ENCODE measurements around the gene MLLT6.

The MLLT6 gene

DNA sequence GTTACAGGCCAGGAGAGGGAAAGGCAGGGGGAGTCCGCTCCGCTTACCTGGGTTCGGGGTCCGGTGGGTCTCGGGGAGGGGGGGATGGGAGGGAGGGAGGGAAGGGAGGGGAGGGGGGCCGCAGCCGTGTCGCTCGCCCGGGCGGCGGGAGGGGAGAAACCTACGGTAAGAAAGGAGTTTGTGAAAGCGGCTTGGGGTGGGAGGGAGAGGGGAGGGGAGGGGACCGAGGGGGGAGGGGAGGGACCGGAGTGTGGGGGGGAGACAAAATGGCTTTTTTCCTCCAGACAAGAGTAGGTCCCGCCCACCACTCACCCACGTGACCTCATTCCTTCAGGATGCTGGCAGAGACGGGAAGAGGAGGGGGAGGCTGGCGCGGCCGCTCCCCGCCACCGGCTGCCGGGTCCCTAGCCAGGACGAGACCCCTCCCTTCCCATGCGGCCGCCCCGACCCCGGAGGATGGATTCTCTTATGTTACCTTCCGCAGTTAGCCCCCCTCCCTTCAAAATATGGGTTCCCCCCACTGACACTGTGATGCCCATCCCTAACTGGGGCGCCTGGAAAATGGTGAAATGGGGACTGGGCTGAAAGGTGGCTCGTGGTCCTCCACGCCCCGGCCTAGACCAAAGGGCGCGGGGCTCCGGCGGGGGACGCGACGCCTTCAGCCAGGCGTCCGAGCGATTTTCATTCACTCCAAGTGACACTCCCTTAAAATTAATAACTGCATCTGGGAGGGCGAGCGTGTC, 43.2 kb downstream of the MLLT6 start, which contains the start of gene PCGF2:
PCGF2 (minus strand) TSS at position 188 of the 743 bp plus-strand sequence. CDS start 7,934 bp downstream, outside the sequence.
- DNase-seq, result peak; percentile 96
- in situ Hi-C loops (cut with HindIII; ENCODE audit: low pct_ligation_motif_present, low pct_unique_long_range_greater_than_20kb, low sequenced_read_pairs), result no loop called here

DNA sequence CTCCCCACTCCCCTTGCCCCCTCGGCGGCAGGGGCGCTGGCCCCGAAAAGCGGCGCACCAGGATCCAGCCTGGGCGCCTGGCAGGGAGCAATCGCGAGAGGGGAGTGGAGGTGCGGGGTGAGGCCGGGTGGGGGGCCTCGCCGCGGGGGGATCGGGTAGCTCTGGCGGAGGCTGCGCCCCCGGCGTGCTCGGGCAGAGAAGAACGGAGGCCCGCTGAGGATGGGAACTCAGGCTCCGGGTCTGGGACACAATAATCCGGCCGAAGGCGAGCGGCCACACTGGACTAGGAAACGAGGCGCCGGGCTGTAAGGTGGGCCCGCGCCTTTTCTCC, 43.8 kb downstream of the MLLT6 start:
- no peak for DNase-seq
- in situ Hi-C loops (cut with HindIII; ENCODE audit: low pct_ligation_motif_present, low pct_unique_long_range_greater_than_20kb, low sequenced_read_pairs), result no loop called here

DNA sequence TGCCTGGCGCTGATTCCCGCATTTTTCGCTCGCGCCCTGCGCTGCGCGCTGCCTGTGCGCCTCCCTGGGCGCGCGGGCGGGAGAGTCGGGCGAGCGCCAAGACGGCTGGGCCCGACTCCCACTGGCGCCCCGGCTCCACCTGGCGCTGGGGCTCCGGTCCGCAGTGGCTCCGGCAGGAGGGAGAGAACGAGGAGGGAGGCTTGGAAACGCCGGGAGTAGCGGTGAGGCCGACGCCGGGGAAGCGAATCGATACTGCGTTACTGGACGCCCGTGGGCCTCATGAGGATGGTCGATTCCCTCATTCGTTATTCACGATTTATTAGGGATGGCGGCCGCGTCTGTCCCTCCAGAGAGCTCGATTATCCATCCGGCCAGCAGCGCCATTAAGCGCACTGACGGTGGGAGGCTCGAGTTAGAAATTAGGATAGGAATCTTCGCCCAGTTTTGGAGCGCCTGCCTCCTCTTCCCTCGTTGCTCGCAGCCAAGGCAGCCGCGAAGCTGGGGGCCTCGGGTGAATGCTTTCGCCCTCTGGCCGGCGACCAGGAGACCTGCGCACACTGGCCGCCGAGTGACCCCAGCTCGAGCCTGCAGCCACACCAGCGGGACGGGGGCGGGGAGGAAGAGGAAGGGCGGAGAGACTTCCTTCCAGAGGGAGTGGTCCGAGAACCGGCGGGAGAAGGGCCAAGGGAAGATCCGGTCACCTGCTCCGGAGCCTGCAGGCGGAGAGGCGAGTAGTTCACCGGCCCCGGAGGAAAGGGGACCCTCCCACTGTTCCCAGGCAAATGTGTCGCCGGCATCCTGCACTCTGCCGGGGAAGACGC, 44.4 kb downstream of the MLLT6 start:
- DNase-seq, result peak; percentile 89
- in situ Hi-C loops (cut with HindIII; ENCODE audit: low pct_ligation_motif_present, low pct_unique_long_range_greater_than_20kb, low sequenced_read_pairs), result no loop called here

DNA sequence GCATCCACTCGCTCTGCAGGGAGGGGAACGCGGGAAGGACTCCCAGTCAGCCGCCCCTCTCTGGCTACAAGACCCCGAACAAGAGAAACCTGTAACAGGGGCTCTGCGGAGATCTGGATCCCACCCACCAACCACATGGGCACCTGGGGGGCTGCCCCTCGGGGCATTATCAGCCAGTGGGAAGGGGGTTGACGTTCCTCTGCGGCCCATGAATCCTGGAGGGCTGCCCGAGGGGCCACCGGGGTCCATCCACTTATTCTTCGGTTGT, 44.9 kb downstream of the MLLT6 start:
- no peak for DNase-seq
- in situ Hi-C loops (cut with HindIII; ENCODE audit: low pct_ligation_motif_present, low pct_unique_long_range_greater_than_20kb, low sequenced_read_pairs), result no loop called here

DNA sequence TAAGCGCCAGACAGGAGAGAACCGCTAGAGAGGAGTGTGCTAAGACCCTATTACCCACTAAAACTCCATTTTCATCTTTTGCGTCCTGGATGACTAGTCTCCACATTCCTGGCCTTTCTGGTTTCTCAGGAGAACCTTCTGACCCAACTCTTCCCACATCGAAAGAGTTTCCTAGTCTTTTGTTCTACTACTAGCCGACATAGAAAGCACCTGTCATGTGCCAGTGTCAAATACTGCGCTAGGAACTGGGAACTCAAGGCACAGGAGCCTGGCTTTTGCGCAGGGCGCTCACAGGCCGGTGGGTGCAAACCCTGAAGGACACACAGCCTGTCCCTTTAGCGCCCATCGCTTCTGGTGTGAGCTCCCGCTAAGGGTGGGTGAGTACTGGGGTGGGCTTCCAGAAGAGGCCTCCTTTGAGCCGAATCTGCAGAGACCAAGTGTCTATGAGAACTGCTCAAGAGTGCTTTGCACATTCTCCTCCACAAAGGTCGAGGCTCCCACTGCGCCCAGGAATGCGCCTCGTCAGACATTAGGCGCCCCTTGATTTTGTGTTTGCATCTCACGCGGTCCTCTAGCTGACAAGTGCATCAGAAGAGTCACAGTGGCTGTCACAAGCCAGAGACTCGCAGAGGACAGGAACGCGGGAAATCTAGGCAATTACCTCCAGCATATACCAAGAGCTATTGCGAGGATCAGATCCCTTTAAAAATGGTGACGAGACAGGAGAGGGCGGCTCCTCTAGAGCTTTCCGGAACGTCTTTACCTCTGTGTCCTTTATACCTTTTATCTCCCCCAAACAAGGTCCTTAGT, 45.4 kb downstream of the MLLT6 start:
- no peak for DNase-seq
- in situ Hi-C loops (cut with HindIII; ENCODE audit: low pct_ligation_motif_present, low pct_unique_long_range_greater_than_20kb, low sequenced_read_pairs), result no loop called here

DNA sequence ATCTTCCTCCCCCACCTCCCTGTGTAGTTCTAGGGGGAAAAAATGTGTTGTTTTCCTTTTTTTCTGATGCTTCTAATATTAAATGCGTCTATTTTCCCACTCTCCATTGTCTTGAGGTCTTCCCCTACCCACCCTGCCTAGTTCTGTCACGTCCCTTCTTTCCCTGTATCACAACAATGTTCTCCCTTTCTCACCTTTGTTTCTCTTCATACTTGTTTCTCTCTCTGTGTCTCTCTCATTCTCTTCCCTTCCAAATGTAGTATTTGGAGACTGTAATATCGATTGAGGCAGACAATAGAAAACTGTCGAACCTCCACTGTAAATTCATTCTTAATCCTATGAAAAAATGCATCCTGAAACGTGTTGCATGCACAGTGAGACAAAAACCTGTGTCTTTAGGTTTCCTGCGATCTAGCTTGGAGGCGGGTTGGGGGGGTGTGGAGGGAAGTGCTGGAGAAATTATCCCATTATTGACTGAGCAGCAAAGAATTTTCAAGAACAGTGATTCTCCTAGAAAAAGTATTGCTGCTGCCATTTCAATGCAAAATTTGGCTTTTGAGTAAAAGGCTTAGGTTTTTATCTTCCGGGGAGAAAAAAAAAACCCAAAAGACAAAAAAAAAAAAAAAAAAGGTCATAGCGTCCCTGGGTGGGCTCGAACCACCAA, 46.2 kb downstream of the MLLT6 start:
- in situ Hi-C loops (cut with HindIII; ENCODE audit: low pct_ligation_motif_present, low pct_unique_long_range_greater_than_20kb, low sequenced_read_pairs), result no loop called here
- peak; percentile 56 for DNase-seq

DNA sequence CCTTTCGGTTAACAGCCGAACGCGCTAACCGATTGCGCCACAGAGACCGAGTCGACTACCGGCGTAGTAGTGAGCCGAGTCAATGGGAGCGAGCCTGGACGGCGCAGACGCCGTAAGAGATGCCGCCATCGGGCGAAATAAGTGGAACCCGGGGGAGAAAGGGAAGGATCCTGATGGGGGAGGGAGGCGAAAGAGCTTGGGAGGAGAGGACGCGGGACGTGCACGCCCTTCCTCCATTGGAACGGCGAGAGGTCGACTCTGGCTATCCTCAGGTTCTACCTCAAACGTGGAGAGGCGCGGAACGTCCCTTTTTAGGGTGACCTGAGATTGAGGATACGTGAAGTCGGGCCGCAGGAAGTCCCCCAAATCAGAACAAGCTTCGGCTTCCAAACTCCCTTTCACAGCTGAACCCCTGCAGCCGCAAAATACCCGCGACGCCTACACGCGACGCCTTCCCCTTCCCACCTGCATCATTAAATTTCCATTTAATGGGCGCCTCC, 46.8 kb downstream of the MLLT6 start:
- DNase-seq, result peak; percentile 91
- in situ Hi-C loops (cut with HindIII; ENCODE audit: low pct_ligation_motif_present, low pct_unique_long_range_greater_than_20kb, low sequenced_read_pairs), result no loop called here

DNA sequence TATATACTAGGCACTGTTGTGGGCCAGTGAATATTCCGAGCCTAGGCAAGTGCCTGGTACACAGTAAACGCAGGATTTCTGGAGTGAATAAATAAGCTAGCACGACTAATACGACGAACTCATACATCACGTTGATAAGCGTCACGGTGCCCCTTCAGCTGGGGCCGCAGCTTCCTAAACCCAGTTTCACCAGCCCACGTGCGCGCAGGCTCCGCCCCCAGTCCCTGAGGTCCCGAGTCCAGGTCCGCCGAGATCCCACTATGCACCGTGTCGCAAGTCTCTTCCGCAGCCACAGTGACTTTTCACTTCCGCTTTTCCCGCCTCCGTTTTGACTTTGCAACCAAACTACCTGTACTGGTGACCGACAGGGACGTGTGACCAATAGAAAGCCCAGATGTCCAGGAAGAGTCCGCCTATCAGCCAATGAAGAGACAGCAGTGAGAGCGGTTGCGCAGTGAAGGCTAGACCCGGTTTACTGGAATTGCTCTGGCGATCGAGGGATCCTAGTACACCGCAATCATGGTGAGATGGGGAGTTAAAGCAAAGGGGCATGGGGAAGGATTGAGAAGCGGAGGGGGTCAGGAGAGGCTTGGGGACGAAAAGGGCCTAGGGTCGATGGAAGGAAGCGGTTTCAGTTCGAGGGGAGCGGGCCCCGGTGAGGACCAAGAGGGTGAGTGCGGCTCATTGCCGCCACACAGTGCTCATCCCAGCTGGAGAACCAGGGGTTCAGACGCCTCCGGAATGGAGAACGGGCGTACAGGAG, 47.4 kb downstream of the MLLT6 start, which contains the start of gene PSMB3:
PSMB3 (plus strand) TSS at position 434 of the 763 bp plus-strand sequence; CDS start at position 520, 86 bp downstream.
- in situ Hi-C loops (cut with HindIII; ENCODE audit: low pct_ligation_motif_present, low pct_unique_long_range_greater_than_20kb, low sequenced_read_pairs), result no loop called here
- peak; percentile 100 for DNase-seq

DNA sequence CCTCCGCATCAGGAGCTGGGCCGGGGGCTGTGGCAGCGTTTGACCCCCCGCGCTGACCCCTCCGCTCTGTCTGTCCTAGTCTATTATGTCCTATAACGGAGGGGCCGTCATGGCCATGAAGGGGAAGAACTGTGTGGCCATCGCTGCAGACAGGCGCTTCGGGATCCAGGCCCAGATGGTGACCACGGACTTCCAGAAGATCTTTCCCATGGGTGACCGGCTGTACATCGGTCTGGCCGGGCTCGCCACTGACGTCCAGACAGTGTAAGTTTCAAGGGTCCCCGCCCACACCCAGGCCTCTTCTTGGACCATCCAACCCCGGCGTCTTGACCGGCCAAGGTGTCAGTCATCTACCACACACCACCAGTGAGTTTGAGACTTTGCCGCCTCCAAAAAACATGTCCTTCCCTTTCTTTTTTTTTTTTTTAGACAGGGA, 48.0 kb downstream of the MLLT6 start:
- DNase-seq, result no peak
- in situ Hi-C loops (cut with HindIII; ENCODE audit: low pct_ligation_motif_present, low pct_unique_long_range_greater_than_20kb, low sequenced_read_pairs), result no loop called here

DNA sequence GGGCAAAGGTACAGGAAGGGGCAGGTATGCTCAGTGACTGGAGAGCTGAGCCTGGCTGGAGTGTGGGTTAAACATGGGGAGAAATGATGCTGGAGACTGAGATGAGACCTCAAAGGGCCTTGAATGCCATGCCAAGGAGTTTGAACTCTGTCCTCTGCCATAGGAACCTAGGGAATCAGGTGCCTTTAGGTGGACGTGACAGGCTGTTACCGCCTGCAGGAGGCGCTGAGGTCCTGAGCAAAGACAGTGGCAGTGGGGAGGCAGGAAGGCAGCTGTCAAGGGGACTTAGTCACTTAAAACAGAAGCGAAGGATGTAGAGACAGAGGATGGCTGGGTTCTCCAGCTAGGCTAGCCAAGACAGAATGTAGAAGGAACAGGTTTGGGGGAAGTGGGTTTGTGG, 56.5 kb downstream of the MLLT6 start:
- in situ Hi-C loops (cut with HindIII; ENCODE audit: low pct_ligation_motif_present, low pct_unique_long_range_greater_than_20kb, low sequenced_read_pairs), result no loop called here

DNA sequence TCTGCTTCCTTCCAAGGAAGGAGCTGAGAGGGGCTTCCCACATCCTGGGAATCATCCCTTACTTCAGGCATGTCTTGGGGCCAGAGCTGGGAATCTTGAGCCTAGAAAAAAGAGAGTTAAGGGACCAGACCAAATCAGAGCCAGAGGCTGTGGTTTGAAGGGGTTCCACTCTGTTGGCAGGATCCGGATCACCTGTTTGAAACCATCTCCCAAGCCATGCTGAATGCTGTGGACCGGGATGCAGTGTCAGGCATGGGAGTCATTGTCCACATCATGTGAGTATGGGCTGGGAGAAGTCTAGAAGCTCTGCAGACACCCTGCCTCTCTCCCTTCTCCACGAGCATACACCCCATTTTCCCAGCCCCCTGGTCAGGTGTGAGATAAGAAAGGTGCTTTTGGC, 57.2 kb downstream of the MLLT6 start:
- DNase-seq, result no peak
- in situ Hi-C loops (cut with HindIII; ENCODE audit: low pct_ligation_motif_present, low pct_unique_long_range_greater_than_20kb, low sequenced_read_pairs), result no loop called here

More for the DNA sequence above, 56.5 kb downstream of the MLLT6 start:
- DNase-seq, result peak; percentile 65

DNA sequence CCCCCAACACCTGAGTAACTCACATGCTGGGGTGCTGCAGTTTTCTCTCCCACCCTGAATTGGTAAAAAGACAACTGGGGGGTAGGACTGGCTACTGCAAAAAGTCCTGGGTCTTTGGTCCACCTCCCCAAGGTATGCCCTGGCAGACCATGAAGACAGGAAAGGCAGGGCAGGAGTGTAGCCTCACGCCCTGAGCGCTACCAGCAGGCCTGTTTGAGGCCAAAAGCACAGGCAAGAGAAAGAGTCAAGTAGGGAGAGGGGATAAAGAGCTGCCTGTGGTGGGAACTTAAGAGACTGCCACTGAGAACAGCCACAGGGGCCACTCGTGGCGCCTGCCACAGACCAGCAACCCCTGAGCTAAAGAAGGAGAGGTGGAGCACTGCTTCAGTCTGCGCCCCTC, 61.3 kb downstream of the MLLT6 start:
- DNase-seq, result no peak
- in situ Hi-C loops (cut with HindIII; ENCODE audit: low pct_ligation_motif_present, low pct_unique_long_range_greater_than_20kb, low sequenced_read_pairs), result no loop called here

DNA sequence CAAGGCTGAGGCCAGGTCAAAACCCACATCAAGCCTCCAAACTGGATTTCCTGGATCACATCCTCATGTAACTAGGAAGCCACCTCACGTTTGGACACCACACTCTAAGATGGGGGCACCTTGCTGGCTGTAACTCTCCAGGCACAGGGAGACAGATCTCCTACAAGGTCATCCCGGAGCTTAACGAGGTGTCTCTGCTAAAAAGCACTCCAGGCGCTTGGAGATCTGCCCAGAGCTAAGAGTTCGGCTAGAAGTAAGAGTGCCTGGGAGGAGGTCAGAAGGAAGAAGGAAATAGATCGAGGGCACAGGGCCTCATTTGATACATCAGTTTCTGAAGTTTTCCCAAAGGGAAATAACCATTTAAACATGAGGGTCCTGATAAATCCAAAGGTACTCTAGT, 63.3 kb downstream of the MLLT6 start:
- in situ Hi-C loops (cut with HindIII; ENCODE audit: low pct_ligation_motif_present, low pct_unique_long_range_greater_than_20kb, low sequenced_read_pairs), result no loop called here
- no peak for DNase-seq

DNA sequence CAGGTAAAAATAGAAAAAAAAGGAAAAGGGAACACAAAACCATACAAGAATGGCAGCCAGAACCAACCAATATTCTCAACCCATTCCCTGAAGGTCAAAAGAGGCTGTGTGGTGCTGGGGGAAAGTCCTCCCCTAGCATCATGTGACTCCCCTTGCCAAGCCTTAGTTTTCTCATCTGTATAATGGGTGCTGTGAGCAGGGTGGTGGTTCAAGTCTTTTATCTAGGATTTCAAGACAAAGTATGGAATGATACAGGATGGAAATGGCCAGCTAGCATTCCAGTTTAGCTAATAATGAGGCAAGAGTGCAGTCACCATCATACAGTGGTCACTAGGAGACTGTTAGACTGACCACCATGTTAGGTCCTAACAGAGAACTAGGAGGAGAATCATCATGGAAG, 68.2 kb downstream of the MLLT6 start:
- in situ Hi-C loops (cut with HindIII; ENCODE audit: low pct_ligation_motif_present, low pct_unique_long_range_greater_than_20kb, low sequenced_read_pairs), result no loop called here
- no peak for DNase-seq

DNA sequence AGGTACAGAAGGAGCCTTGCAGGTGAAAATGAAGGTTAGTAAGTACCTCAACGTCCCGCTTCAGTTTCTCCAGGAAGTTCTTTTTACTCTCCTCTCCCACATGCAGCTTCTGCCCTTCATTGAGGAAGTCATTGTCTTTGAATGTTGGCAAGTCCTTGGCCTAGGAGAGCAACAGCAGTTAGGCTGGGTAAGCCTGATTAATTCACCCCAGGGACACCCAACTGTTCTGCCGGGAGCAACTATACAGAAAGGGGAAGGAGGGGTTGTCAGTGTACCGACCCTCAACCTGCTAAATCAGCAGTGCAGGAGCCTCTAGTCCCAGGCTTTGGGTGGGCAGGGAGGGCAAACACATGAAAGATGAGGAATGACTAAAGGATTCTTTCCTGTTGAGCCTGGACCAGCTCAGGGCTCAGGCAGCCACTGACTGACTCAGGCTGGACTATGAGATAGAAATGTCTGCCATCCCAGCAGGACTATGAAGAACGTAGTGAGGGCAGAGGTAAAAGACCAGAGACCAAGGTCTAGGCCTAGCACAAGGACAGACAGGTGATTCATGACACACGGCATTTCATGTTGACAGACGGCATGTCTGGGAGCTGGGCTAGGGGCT, 72.7 kb downstream of the MLLT6 start:
- in situ Hi-C loops (cut with HindIII; ENCODE audit: low pct_ligation_motif_present, low pct_unique_long_range_greater_than_20kb, low sequenced_read_pairs), result no loop called here

More for the DNA sequence above, 72.7 kb downstream of the MLLT6 start:
- no peak for DNase-seq

All from ACHN (cell line).